HG03159 (cell line): ENCODE results near the gene GLB1L.
"Not testable (repeated sequence)": the region's sequence is repeated elsewhere in the genome, so short reads cannot be mapped to it uniquely, and the experiment has no call there.

ENCODE experiments used
- ATAC-seq: cut with Tn5 transposase; IDR thresholded peaks from one replicate; pipeline ENCODE4 v1.9.1; 2021; ENCODE audit warnings: mild to moderate bottlenecking, moderate library complexity; ENCODE audit not compliant: unreplicated experiment

The GLB1L gene

GRCh38 chr2:219245148-219245898 lies at the start of gene GLB1L, which contains the start of gene STK16:
Gene GLB1L (minus strand): TSS chr2:219245444. CDS start chr2:219243573, 1,871 bp downstream.
Gene STK16 (plus strand): TSS chr2:219245479. CDS start chr2:219246000, 521 bp downstream.
- peak; percentile 67 for ATAC-seq

- peak; percentile 90 for ATAC-seq
These were observed 49.4 kb upstream of the GLB1L start for GRCh38 chr2:219294356-219295351.

- ATAC-seq: no peak
These were observed 48.5 kb upstream of the GLB1L start for GRCh38 chr2:219293736-219294231.

GRCh38 chr2:219292616-219293015 lies 47.4 kb upstream of the GLB1L start:
- no peak for ATAC-seq

GRCh38 chr2:219291910-219292490 lies 46.8 kb upstream of the GLB1L start:
- no peak for ATAC-seq

GRCh38 chr2:219291394-219291793 lies 46.1 kb upstream of the GLB1L start:
- no peak for ATAC-seq

- ATAC-seq: no peak
These were observed 45.3 kb upstream of the GLB1L start for GRCh38 chr2:219290381-219291171.

GRCh38 chr2:219289537-219290361 lies 44.5 kb upstream of the GLB1L start:
- ATAC-seq: no peak

GRCh38 chr2:219289195-219289536 lies 43.9 kb upstream of the GLB1L start:
- no peak for ATAC-seq

- no peak for ATAC-seq
These were observed 42.5 kb upstream of the GLB1L start for GRCh38 chr2:219287580-219288265.

GRCh38 chr2:219287116-219287440 lies 41.8 kb upstream of the GLB1L start:
- not testable (repeated sequence) for ATAC-seq

GRCh38 chr2:219286436-219287115 lies 41.3 kb upstream of the GLB1L start:
- no peak for ATAC-seq

- ATAC-seq: no peak
These were observed 40.7 kb upstream of the GLB1L start for GRCh38 chr2:219285894-219286425.

- no peak for ATAC-seq
These were observed 40.1 kb upstream of the GLB1L start for GRCh38 chr2:219285373-219285735.

GRCh38 chr2:219284501-219285372 lies 39.5 kb upstream of the GLB1L start:
- no peak for ATAC-seq

GRCh38 chr2:219282943-219283581 lies 37.8 kb upstream of the GLB1L start:
- no peak for ATAC-seq

- no peak for ATAC-seq
These were observed 37.1 kb upstream of the GLB1L start for GRCh38 chr2:219282375-219282774.
